Prostate gland (tissue), 1 donor: ENCODE data around the gene JPH3.

ENCODE experiments used
- POLR2A ChIP-seq: fragments of 450-650 bp; IDR thresholded peaks from one replicate; pipeline ENCODE4 v1.6.1; 2016; ENCODE audit warnings: antibody characterized with exemption, mild to moderate bottlenecking
- POLR2AphosphoS5 ChIP-seq: sonication (generic); formaldehyde crosslinking; IDR thresholded peaks from one replicate; pipeline ENCODE4 v1.6.1; 2017; ENCODE audit warnings: antibody characterized with exemption

DNA sequence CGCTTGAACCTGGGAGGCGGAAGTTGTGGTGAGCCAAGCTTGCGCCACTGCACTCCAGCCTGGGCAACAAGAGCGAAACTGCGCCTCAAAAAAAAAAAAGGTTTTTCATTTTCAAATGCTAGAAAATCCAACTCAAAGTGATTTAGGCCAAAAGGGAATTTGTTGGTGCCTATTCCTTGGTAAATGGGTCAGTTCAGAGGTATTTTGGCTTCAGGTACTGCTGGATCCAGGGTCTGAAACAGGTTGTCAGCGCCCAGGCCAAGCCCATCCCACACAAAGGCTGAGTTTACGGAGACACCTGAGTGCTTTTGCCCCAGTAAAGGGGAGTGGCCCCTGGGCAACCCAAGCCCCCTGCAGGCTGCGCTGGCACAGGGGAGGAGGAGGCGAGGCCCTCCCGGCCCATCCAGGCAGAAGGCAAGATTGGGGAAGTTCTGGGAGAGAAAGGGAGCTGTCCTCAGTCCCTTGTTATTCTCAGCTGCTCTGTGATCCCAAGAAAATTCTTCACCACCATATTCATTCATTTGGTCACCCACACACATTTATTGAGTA is 8.5 kb upstream of the JPH3 start:
- TF ChIP-seq POLR2A (no peak), POLR2AphosphoS5 (no peak)
